ENCODE data around the gene LHB.
"Not testable (repeated sequence)": the region's sequence is repeated elsewhere in the genome, so short reads cannot be mapped to it uniquely, and the experiment has no call there.

The LHB gene

GRCh38 chr19:49036815-49037214, 19.9 kb upstream of the LHB start, which contains the start of gene CGB1:
Gene CGB1 (minus strand): TSS chr19:49036895. CDS start chr19:49036711, 184 bp downstream.
- peak; percentile 41 for DNase-seq

GRCh38 chr19:49031642-49032301, 14.9 kb upstream of the LHB start, which contains the start of gene CGB2:
Gene CGB2 (plus strand): TSS chr19:49031890. CDS start chr19:49032096, 206 bp downstream.
- DNase-seq = peak; percentile 55

DNA sequence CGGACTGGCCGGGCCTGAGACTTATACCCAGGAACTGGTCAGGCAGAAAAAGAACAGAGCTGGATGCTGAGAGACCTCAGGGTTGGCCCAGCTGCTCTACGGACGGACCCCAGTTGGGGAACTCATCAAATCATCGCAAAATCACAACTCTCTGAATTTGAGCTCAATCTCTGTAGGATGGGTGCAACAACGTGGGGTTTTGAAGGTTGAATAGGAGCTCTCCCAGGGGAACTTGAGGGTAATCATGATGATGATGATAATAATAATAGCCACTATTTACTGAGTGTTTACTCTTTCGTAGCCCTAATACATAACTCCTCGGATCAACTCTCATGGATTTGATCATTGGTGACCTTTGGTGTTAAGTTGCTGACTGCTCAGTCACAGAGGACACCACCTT, 13.4 kb upstream of the LHB start:
- not testable (repeated sequence) for DNase-seq

DNA sequence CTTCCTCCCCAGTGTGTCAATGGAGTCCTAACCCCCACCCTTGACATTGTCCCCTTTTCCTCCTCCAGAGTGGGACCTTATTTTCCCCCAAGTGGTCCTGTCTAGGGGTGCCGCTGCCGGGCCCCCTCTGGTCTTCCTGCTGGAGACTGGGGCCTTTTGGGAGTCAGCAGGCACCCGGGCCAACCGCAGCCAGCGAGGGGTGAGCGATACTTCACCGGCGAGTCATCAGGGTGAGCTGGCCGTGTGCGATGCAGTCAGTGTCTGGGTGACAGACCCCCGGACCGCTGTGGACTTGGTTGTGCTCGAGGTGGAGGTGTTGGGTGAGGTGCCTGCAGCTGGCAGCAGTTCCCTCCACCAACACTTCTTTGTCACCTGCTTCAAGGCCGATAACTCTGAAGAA, 12.9 kb upstream of the LHB start:
- not testable (repeated sequence) for DNase-seq

- not testable (repeated sequence) for DNase-seq
Observed at GRCh38 chr19:49028686-49029085, 11.8 kb upstream of the LHB start.

- DNase-seq = not testable (repeated sequence)
Observed at GRCh38 chr19:49025599-49025998, 8.7 kb upstream of the LHB start.

- not testable (repeated sequence) for DNase-seq
Observed at GRCh38 chr19:49025088-49025487, 8.2 kb upstream of the LHB start.

GRCh38 chr19:49024233-49024632, 7.3 kb upstream of the LHB start, which contains the start of gene CGB3:
Gene CGB3 (minus strand): TSS chr19:49024333. CDS start chr19:49023971, 362 bp downstream.
- DNase-seq = not testable (repeated sequence)

GRCh38 chr19:49022116-49022515, 5.2 kb upstream of the LHB start:
- no peak for DNase-seq

- DNase-seq = no peak
Observed at GRCh38 chr19:49020931-49021895, 4.3 kb upstream of the LHB start.

- no peak for DNase-seq
Observed at GRCh38 chr19:49020342-49020741, 3.5 kb upstream of the LHB start.

- peak; percentile 70 for DNase-seq
Observed at GRCh38 chr19:49019242-49019932, 2.5 kb upstream of the LHB start.

- DNase-seq = not testable (repeated sequence)
Observed at GRCh38 chr19:49018388-49019241, 1.7 kb upstream of the LHB start.

- peak; percentile 66 for DNase-seq
Observed at GRCh38 chr19:49017666-49018351, 918 bp upstream of the LHB start.

DNA sequence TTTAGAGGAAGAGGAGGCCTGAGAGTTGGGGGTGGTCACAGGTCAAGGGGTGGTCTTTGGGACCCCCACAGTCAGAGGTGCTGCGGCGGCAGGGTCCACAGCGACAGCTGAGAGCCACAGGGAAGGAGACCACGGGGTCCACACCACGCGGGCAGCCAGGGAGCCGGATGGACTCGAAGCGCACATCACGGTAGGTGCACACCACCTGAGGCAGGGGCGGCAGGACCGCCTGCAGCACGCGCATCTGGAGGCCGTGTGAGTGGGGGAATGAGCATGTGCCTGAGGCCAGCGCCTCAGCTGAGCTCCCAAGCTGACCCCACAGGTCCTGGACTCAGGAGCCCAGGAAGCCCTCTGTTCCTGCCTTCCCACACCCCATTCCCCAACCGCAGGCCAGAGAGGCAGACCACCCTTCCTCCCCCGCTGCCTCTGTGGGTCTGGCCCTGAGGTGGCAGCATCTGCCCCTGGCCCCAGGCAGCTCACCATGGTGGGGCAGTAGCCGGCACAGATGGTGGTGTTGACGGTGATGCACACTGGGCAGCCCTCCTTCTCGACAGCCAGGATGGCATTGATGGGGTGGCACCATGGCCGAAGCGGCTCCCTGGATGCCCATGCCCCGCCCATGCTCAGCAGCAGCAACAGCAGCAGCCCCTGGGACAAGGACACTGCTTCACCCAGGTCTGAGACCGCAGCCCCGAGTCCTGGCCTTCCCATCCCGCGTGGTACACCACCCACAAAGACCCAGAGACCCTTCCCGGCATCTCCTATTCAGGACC, 638 bp downstream of the LHB start:
- DNase-seq = no peak

- no peak for DNase-seq
Observed at GRCh38 chr19:49014870-49015255, 2.0 kb downstream of the LHB start.

- DNase-seq = no peak
Observed at GRCh38 chr19:49014123-49014869, 2.6 kb downstream of the LHB start.

DNA sequence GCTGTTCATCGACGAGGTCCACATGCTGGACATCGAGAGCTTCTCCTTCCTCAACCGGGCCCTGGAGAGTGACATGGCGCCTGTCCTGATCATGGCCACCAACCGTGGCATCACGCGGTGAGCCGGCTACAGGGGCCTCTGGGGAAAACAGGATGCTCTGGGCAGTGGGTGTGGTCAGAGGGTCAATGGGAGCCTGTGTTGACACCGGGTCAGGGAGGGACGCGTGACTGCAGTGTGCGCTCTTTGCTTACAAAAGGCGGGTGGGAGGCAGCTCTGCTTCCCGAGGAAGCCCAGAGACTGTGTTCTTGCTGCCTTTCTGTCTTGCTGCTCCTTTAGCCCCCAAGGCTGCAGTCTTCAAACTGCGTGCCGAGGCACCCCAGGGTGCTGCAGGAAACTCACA, 5.7 kb downstream of the LHB start:
- no peak for DNase-seq

DNA sequence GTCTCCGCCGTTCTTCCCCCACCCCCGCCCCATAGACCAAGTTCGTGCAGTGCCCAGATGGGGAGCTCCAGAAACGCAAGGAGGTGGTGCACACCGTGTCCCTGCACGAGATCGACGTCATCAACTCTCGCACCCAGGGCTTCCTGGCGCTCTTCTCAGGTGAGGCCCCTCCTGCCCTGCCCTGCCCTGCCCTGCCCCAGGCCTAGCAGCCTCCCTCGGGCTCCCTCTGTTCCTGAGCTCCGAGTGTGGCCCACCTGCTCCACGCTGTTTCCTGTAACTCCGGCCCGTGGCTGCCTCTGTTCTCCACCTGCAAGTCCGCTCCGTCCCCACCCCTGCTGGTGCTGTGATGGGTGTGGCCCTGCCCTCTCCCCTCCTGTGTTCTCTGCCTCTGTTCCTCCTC, 6.4 kb downstream of the LHB start:
- DNase-seq = no peak

- DNase-seq = no peak
Observed at GRCh38 chr19:49009828-49010227, 7.1 kb downstream of the LHB start.

All from stimulated activated CD4-positive, alpha-beta T cell treated with anti-CD3 and anti-CD28 coated beads, Interleukin-4, amount 100 ng/mL, for 1 hour (primary cell).